Central memory CD8-positive, alpha-beta T cell (primary cell): ENCODE results near the gene PHACTR1.

Experiments used
- ATAC-seq: fragments of 150-1000 bp; cut with Tn5 transposase; replicated peaks from 2 replicates; pipeline ENCODE4 v1.10.0; 2022; ENCODE audit warnings: mild to moderate bottlenecking, moderate FRiP score, moderate number of reproducible peaks; ENCODE audit not compliant: poor library complexity, severe bottlenecking; ENCODE audit errors: extremely low read depth
- DNase-seq, 2 donors: peaks; one replicate each; pipeline ENCODE4 v3.0.0; 2021; ENCODE audit warnings: low spot score in 2 of 2
- H3K27ac Mint-ChIP-seq: one replicate; pipeline ENCODE4 v1.8.0; 2022; ENCODE audit warnings: low read depth, mild to moderate bottlenecking, moderate library complexity, mixed read lengths
- H3K27me3 Mint-ChIP-seq: one replicate; pipeline ENCODE4 v1.8.0; 2022; ENCODE audit warnings: mixed read lengths
- H3K36me3 Mint-ChIP-seq: one replicate; pipeline ENCODE4 v1.8.0; 2022; ENCODE audit warnings: mild to moderate bottlenecking, moderate library complexity, mixed read lengths; ENCODE audit not compliant: insufficient read depth
- H3K4me1 Mint-ChIP-seq: one replicate; pipeline ENCODE4 v1.8.0; 2022; ENCODE audit warnings: mixed read lengths
- H3K4me3 Mint-ChIP-seq: one replicate; pipeline ENCODE4 v1.8.0; 2022; ENCODE audit warnings: mild to moderate bottlenecking, moderate library complexity, mixed read lengths
- H3K9me3 Mint-ChIP-seq: one replicate; pipeline ENCODE4 v1.8.0; 2022; ENCODE audit warnings: mixed read lengths

The PHACTR1 gene

DNA sequence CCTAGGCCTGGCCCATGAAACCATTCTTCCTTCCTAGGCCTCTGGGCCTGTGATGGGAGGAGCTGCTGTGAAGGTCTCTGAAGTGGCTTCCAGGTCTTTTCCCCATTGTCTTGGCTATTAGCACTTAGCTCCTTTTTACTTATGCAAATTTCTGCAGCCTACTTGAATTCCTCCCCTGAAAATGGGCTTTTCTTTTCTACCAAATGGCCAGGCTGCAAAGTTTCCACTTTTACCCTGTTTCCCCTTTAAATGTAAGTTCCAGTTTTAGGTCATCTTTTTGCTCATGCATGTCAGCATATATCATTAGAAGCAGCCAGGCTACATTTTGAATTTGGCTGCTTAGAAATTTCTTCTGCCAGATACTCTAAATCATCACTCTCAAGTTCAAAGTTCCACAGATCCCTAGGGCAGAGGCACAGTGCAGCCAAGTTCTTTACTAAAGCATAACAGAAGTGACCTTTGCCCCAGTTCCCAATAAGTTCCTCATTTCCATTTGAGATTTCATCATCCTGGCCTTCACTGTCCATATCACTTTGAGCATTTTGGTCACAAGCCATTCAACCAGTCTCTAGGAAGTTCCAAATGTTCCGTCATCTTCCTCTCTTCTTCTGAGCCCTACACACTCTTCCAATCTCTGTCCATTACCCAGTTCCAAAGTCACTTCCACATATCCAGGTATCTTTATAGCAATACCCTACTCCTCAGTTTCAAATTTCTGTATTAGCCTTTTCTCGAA is 539.9 kb downstream of the PHACTR1 start:
- peaks cover 4% of the 10 kb centered on the region for H3K36me3 Mint-ChIP-seq
- no peaks in the 10 kb centered on the region for H3K4me1 Mint-ChIP-seq
- H3K4me3 Mint-ChIP-seq, result no peak overlapping the region
- DNase-seq (no peak), ATAC-seq (no peak)
- H3K9me3 Mint-ChIP-seq, result peaks cover 7% of the 10 kb centered on the region
- H3K27ac Mint-ChIP-seq, result no peak overlapping the region
- peaks cover 4% of the 10 kb centered on the region for H3K27me3 Mint-ChIP-seq

GRCh38 chr6:13259393-13259792 is 542.8 kb downstream of the PHACTR1 start:
- H3K4me1 Mint-ChIP-seq, result no peaks in the 10 kb centered on the region
- no peaks in the 10 kb centered on the region for H3K27me3 Mint-ChIP-seq
- DNase-seq (no peak), ATAC-seq (no peak)
- peaks cover 7% of the 10 kb centered on the region for H3K9me3 Mint-ChIP-seq
- no peak overlapping the region for H3K4me3 Mint-ChIP-seq
- no peak overlapping the region for H3K27ac Mint-ChIP-seq
- peaks cover 4% of the 10 kb centered on the region for H3K36me3 Mint-ChIP-seq

GRCh38 chr6:13260101-13260598 is 543.6 kb downstream of the PHACTR1 start:
- H3K27ac Mint-ChIP-seq, result no peak overlapping the region

GRCh38 chr6:13260831-13261230 is 544.3 kb downstream of the PHACTR1 start:
- no peak for DNase-seq
- no peaks in the 10 kb centered on the region for H3K4me1 Mint-ChIP-seq
- ATAC-seq, result no peak
- H3K27me3 Mint-ChIP-seq, result no peaks in the 10 kb centered on the region
- no peak overlapping the region for H3K27ac Mint-ChIP-seq
- peaks cover 5% of the 10 kb centered on the region for H3K36me3 Mint-ChIP-seq
- no peak overlapping the region for H3K4me3 Mint-ChIP-seq
- H3K9me3 Mint-ChIP-seq, result peaks cover 7% of the 10 kb centered on the region

More at GRCh38 chr6:13260101-13260598, 543.6 kb downstream of the PHACTR1 start:
- peaks cover 4% of the 10 kb centered on the region for H3K36me3 Mint-ChIP-seq
- H3K4me1 Mint-ChIP-seq, result no peaks in the 10 kb centered on the region
- no peaks in the 10 kb centered on the region for H3K27me3 Mint-ChIP-seq
- peaks cover 7% of the 10 kb centered on the region for H3K9me3 Mint-ChIP-seq
- DNase-seq (no peak), ATAC-seq (no peak)
- no peak overlapping the region for H3K4me3 Mint-ChIP-seq

GRCh38 chr6:13261464-13261994 is 545.0 kb downstream of the PHACTR1 start:
- Mint-ChIP-seq H3K27ac (no peak overlapping the region), H3K9me3 (peaks cover 5% of the 10 kb centered on the region), H3K27me3 (no peaks in the 10 kb centered on the region), H3K36me3 (peaks cover 5% of the 10 kb centered on the region), H3K4me3 (no peak overlapping the region), H3K4me1 (no peaks in the 10 kb centered on the region)
- ATAC-seq, result peak; percentile 24
- no peak for DNase-seq

DNA sequence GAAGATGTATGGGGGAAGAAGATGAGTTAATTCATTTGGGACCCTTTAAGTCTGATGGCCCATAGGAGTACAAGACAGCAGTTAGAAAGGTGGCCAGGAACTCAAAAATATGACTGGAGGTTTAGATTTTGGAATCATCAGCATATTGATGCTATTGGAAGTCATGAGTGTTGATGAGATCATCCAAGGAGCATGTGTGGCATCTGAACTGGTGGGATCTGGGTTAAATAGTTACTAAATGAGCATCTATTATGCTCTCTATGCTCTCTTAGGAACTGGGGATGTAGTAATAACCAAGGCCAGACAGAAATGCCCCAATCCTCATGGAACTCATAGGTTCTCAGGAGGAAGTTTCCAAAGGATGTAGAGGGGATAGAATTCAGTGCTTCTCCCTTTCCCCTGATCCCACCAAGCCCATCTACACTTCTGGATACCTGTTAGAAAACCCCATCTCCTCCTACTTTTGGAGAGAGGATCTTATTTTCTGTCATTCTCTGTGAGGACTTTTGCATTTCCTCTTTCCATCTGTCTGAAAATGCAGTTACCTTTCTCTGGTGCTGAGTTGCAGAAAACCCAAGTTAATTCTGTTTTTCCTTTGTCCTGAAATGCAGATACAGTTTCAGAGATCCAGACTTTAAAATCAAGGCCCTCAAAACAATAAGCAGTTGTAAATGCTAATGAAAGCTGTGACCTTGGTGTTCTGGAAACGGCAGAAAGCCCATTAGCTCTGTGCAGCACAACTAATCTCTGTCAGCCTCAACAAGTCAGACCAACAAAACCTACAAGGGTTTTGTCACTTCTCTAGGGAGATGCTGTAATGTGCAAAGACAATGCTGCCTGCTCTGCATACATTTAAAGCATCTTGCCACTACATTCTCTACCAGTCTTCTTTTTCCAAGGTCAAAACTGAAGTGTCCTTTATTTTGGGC is 546.0 kb downstream of the PHACTR1 start:
- no peak overlapping the region for H3K4me3 Mint-ChIP-seq
- ATAC-seq (no peak), DNase-seq (no peak)
- no peak overlapping the region for H3K27ac Mint-ChIP-seq
- H3K4me1 Mint-ChIP-seq, result no peaks in the 10 kb centered on the region
- H3K27me3 Mint-ChIP-seq, result no peaks in the 10 kb centered on the region
- peaks cover 5% of the 10 kb centered on the region for H3K36me3 Mint-ChIP-seq
- H3K9me3 Mint-ChIP-seq, result no peaks in the 10 kb centered on the region

GRCh38 chr6:13263669-13264068 is 547.1 kb downstream of the PHACTR1 start:
- H3K27ac Mint-ChIP-seq, result no peak overlapping the region
- H3K9me3 Mint-ChIP-seq, result no peaks in the 10 kb centered on the region
- DNase-seq (no peak), ATAC-seq (no peak)
- H3K27me3 Mint-ChIP-seq, result no peaks in the 10 kb centered on the region
- no peak overlapping the region for H3K4me3 Mint-ChIP-seq
- H3K4me1 Mint-ChIP-seq, result no peaks in the 10 kb centered on the region
- H3K36me3 Mint-ChIP-seq, result peaks cover 4% of the 10 kb centered on the region

DNA sequence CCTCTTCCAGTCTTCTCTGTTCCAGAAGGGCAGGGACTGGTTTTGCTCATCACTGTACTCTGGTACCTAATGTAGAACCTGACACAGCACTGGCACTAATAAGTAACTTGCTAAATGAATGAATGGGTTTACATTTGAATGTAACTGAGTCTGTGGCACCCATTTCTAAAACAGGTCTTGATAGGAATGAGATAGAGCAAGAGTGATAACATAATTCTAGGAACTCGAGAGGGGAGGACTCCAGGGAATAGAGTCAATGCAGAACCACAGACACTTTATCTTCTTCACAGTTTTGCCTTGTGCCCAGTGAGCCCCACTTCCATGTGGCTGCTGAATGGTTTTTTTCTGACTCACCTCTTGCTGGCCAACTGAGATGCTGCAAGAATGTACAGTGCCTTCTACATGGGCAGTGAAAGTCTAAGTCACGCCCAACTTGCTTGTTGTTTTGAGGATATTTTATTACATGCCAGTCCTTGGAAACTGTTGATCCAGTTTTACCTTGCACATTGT is 550.6 kb downstream of the PHACTR1 start:
- Mint-ChIP-seq H3K36me3 (peaks cover 2% of the 10 kb centered on the region), H3K27ac (no peak overlapping the region), H3K4me3 (no peak overlapping the region), H3K4me1 (no peaks in the 10 kb centered on the region), H3K27me3 (no peaks in the 10 kb centered on the region), H3K9me3 (no peaks in the 10 kb centered on the region)
- ATAC-seq, result no peak
- no peak for DNase-seq

DNA sequence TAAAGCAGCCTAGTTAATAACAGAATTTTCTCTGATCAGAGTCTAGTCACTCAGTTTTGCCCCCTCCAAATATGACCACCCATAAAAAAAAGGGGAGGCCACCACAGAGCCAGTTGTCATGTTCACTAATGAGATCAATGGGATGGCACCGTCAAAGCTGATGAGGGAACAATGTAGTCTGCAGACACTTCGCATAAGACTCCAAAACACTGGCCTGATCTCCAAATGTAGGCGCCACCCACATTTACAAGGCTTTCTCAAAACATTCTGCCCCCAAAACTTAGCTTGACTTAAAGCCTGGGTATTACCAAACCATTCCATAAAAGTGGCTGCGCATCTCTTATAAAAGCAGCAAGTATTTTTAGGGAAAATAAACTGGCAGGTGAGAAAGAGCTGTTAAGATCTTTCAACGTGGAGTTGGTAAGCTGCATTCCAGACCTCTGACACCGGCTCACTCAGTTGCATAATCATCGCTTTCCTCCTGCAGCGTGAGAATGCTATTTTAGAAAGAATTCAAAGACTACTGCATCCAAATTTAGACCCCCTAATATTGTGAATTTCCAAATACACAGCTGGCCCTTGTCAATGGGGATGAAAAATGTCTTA is 552.4 kb downstream of the PHACTR1 start:
- Mint-ChIP-seq H3K4me1 (peaks cover 9% of the 10 kb centered on the region), H3K4me3 (no peak overlapping the region), H3K27me3 (no peaks in the 10 kb centered on the region), H3K9me3 (no peaks in the 10 kb centered on the region), H3K27ac (no peak overlapping the region), H3K36me3 (peaks cover 3% of the 10 kb centered on the region)
- no peak for DNase-seq
- no peak for ATAC-seq

DNA sequence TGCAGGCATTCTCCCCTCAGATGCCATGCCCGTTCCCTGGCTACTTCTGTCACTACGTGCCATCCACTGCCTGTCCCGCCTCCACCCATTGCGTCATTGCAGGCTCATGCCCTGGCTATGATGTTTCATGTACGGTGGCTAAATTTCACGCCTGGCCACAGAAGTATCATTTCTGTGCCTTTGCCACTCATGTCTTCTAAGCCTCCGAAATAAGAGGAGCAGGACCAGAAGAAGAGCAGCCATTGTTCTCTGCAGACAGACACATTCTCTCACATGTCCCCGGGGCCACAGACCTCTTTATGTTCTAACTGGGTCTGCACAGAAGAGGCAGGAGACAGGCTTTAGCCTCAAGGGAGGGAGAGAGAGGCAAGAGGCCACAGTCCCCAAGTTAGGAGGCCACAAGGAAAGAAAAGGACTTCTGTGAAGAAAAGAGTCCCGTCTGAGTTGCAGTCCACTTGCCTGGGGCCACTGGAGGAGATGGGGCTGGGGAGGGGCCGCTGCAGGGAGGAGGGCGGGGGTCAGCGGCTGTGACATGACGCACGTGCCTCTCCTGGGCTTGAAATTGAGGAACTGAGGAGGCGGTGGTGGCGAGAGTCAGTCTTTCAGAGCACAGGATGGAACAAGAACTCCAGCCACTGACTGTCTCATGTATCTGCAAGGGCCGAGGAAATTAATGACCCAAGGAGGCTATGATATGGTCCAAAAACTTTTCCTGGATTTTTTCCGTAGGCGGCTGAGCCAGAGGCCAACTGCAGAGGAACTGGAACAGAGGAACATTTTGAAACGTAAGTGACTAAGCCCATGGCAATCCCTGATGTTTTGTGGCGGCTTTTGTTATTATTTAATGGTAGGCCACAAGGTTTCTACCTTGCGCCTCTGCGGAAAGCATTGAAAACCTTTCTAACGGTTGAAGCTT is 555.8 kb downstream of the PHACTR1 start:
- Mint-ChIP-seq H3K36me3 (peaks cover 1% of the 10 kb centered on the region), H3K9me3 (no peaks in the 10 kb centered on the region), H3K27me3 (no peaks in the 10 kb centered on the region), H3K27ac (no peak overlapping the region), H3K4me1 (peaks cover 16% of the 10 kb centered on the region), H3K4me3 (peak overlapping the region; percentile 39)
- no peak for ATAC-seq
- DNase-seq, result no peak

- Mint-ChIP-seq H3K9me3 (no peaks in the 10 kb centered on the region), H3K27ac (peak overlapping the region; percentile 19)
Observed at GRCh38 chr6:13273202-13273930, 556.8 kb downstream of the PHACTR1 start.

More at GRCh38 chr6:13273202-13273930, 556.8 kb downstream of the PHACTR1 start:
- Mint-ChIP-seq H3K27me3 (no peaks in the 10 kb centered on the region), H3K4me1 (peaks cover 16% of the 10 kb centered on the region), H3K4me3 (peak overlapping the region; percentile 39), H3K36me3 (peaks cover 1% of the 10 kb centered on the region)
- no peak for DNase-seq
- no peak for ATAC-seq
